Cardiac muscle cell (in vitro differentiated cells and primary cell): ENCODE results near the gene GMEB2. TPM values are rescaled to one million over a fixed set of nuclear protein-coding genes. Genes with fewer than 3 reads are reported as not detected.

Experiments used
- DNase-seq, 2 donors: peaks; one replicate each; pipeline versions ENCODE4 v3.0.0 to v3.0.0-alpha.2; 2010 to 2017; ENCODE audit warnings: low read depth in 1 of 2, low spot score in 1 of 2
- H3K27ac ChIP-seq: fragments of 200-600 bp; sonication (generic); 2 replicates; pipeline ENCODE4 v1.5.1; 2016
- H3K27me3 ChIP-seq: fragments of 200-600 bp; sonication (generic); 2 replicates; pipeline ENCODE4 v1.6.0; 2016; ENCODE audit warnings: control low read depth
- H3K36me3 ChIP-seq: fragments of 200-600 bp; sonication (generic); 2 replicates; pipeline ENCODE4 v1.5.1; 2016; ENCODE audit warnings: control low read depth
- H3K4me1 ChIP-seq: fragments of 200-600 bp; sonication (generic); 2 replicates; pipeline ENCODE4 v1.8.1; 2017; ENCODE audit warnings: low read depth, mild to moderate bottlenecking, mixed run types
- H3K4me3 ChIP-seq: fragments of 200-600 bp; sonication (generic); 2 replicates; pipeline ENCODE4 v1.5.1; 2016; ENCODE audit warnings: mild to moderate bottlenecking
- H3K9me3 ChIP-seq: fragments of 200-600 bp; sonication (generic); 2 replicates; pipeline ENCODE4 v1.5.1; 2017; ENCODE audit warnings: low read depth, mild to moderate bottlenecking, control low read depth
- CTCF ChIP-seq: IDR thresholded peaks from 2 replicates; pipeline ENCODE4 v1.5.1; 2012; ENCODE audit warnings: low read depth, mild to moderate bottlenecking, low read length
- polyA plus RNA-seq: library from polyadenylated mRNA; unstranded; fragments of >200 nt; fragmentation: Nextera tagmentation; extraction: Ambion mirVana; gene quantifications from 2 replicates; pipeline ENCODE4 v1.2.1, GENCODE V29; 2016
- total RNA-seq: library from RNA; depleted of rRNA; stranded (reverse); fragments of >200 nt; gene quantifications from 2 replicates; pipeline ENCODE4 v1.2.3, GENCODE V29; 2016

GMEB2 gene
- total and polyA plus RNA-seq, 2 experiments from 2014 or later: 11.4 to 15.4 TPM

- no peak overlapping the region for H3K27ac ChIP-seq
Measured at GRCh38 chr20:63598479-63599395, 28.2 kb downstream of the GMEB2 start.

GRCh38 chr20:63597651-63598478, 29.0 kb downstream of the GMEB2 start:
- Histone ChIP-seq H3K4me3 (no peak overlapping the region), H3K27me3 (no peaks in the 10 kb centered on the region), H3K36me3 (peaks cover 8% of the 10 kb centered on the region), H3K9me3 (no peaks in the 10 kb centered on the region), H3K4me1 (no peaks in the 10 kb centered on the region), H3K27ac (no peak overlapping the region)
- DNase-seq: no peak
- TF ChIP-seq CTCF: no peak

More at GRCh38 chr20:63598479-63599395, 28.2 kb downstream of the GMEB2 start:
- peaks cover 8% of the 10 kb centered on the region for H3K36me3 ChIP-seq
- no peak for TF ChIP-seq CTCF
- H3K4me1 ChIP-seq: no peaks in the 10 kb centered on the region
- no peak overlapping the region for H3K4me3 ChIP-seq
- no peaks in the 10 kb centered on the region for H3K9me3 ChIP-seq
- H3K27me3 ChIP-seq: no peaks in the 10 kb centered on the region
- DNase-seq: no peak

- Histone ChIP-seq H3K4me3 (no peak overlapping the region), H3K4me1 (no peaks in the 10 kb centered on the region), H3K36me3 (peaks cover 8% of the 10 kb centered on the region), H3K9me3 (no peaks in the 10 kb centered on the region), H3K27me3 (no peaks in the 10 kb centered on the region), H3K27ac (no peak overlapping the region)
- TF ChIP-seq CTCF: no peak
- DNase-seq: no peak
Measured at GRCh38 chr20:63596423-63596822, 30.5 kb downstream of the GMEB2 start.

- peaks cover 9% of the 10 kb centered on the region for H3K36me3 ChIP-seq
- no peaks in the 10 kb centered on the region for H3K9me3 ChIP-seq
- no peak overlapping the region for H3K27ac ChIP-seq
- no peaks in the 10 kb centered on the region for H3K27me3 ChIP-seq
- no peaks in the 10 kb centered on the region for H3K4me1 ChIP-seq
- no peak overlapping the region for H3K4me3 ChIP-seq
- no peak for TF ChIP-seq CTCF
- DNase-seq: no peak
Measured at GRCh38 chr20:63595416-63596127, 31.3 kb downstream of the GMEB2 start.

GRCh38 chr20:63594043-63594561, 32.8 kb downstream of the GMEB2 start:
- DNase-seq: peak in 1 of 2 donors; percentile 72
- Histone ChIP-seq H3K27ac (no peak overlapping the region), H3K9me3 (no peaks in the 10 kb centered on the region), H3K36me3 (peaks cover 11% of the 10 kb centered on the region), H3K4me1 (no peaks in the 10 kb centered on the region), H3K27me3 (no peaks in the 10 kb centered on the region), H3K4me3 (no peak overlapping the region)
- TF ChIP-seq CTCF: no peak
